ENCODE data around the gene LPAR5. TPM values are rescaled to one million over a fixed set of nuclear protein-coding genes. Genes with fewer than 3 reads are reported as not detected.

LPAR5 gene
- total and polyA plus RNA-seq, 2 donors (not counting 1 experiment from before 2014, with no cell fraction given) = 0.02 TPM; not detected in 1

GRCh38 chr12:6569786-6570185 lies 66.0 kb downstream of the LPAR5 start:
- no peaks in the 10 kb centered on the region for H3K4me1 ChIP-seq (ENCODE audit: control insufficient read depth, extremely low read depth, insufficient read depth, low read length)
- H3K27me3 ChIP-seq (ENCODE audit: control insufficient read depth, insufficient read depth, low read length) = no peaks in the 10 kb centered on the region
- DNase-seq (ENCODE audit: low read depth in 2 of 2) = no peak
- H3K4me3 ChIP-seq (replicated peaks in 1 of 4; ENCODE audit: control extremely low read depth in 1 of 4, insufficient read depth in 1 of 4, low read depth in 3 of 4, low read length in 4 of 4) = no peak overlapping the region
- H3K9ac ChIP-seq (ENCODE audit: insufficient read depth, low read length) = no peak overlapping the region
- no peak overlapping the region for H3K4me2 ChIP-seq (ENCODE audit: extremely low read depth, insufficient read depth, low read length)
- no peak for TF ChIP-seq EZH2 (IDR thresholded peaks at IDR 0.05; ENCODE audit: low read length, missing control alignments)
- TF ChIP-seq CTCF (conservative IDR thresholded peaks at IDR 0.05 in 1 of 2, IDR thresholded peaks at IDR 0.05 in 1 of 2; ENCODE audit: low read depth in 1 of 2, low read length in 2 of 2) = no peak
- H3K36me3 ChIP-seq (ENCODE audit: control insufficient read depth, insufficient read depth, low read length) = peaks cover 7% of the 10 kb centered on the region
- H4K20me1 ChIP-seq (ENCODE audit: control insufficient read depth, extremely low read depth, insufficient read depth, low read length) = no peaks in the 10 kb centered on the region
- H3K79me2 ChIP-seq (ENCODE audit: control insufficient read depth, insufficient read depth, low read length) = peaks cover 19% of the 10 kb centered on the region
- H3K9me3 ChIP-seq (ENCODE audit: control insufficient read depth, insufficient read depth, low read depth, low read length) = no peaks in the 10 kb centered on the region
- H3K27ac ChIP-seq (ENCODE audit: insufficient read depth, low read length) = no peak overlapping the region
- no peak overlapping the region for H2AFZ ChIP-seq (ENCODE audit: low read length)

- Histone ChIP-seq H4K20me1 (ENCODE audit: control insufficient read depth, extremely low read depth, insufficient read depth, low read length) (no peaks in the 10 kb centered on the region), H3K36me3 (ENCODE audit: control insufficient read depth, insufficient read depth, low read length) (peaks cover 7% of the 10 kb centered on the region), H3K4me1 (ENCODE audit: control insufficient read depth, extremely low read depth, insufficient read depth, low read length) (no peaks in the 10 kb centered on the region), H3K4me3 (replicated peaks in 1 of 4; ENCODE audit: control extremely low read depth in 1 of 4, insufficient read depth in 1 of 4, low read depth in 3 of 4, low read length in 4 of 4) (no peak overlapping the region), H2AFZ (ENCODE audit: low read length) (no peak overlapping the region), H3K27me3 (ENCODE audit: control insufficient read depth, insufficient read depth, low read length) (no peaks in the 10 kb centered on the region), H3K4me2 (ENCODE audit: extremely low read depth, insufficient read depth, low read length) (no peak overlapping the region), H3K79me2 (ENCODE audit: control insufficient read depth, insufficient read depth, low read length) (peaks cover 19% of the 10 kb centered on the region), H3K9ac (ENCODE audit: insufficient read depth, low read length) (no peak overlapping the region), H3K9me3 (ENCODE audit: control insufficient read depth, insufficient read depth, low read depth, low read length) (no peaks in the 10 kb centered on the region), H3K27ac (ENCODE audit: insufficient read depth, low read length) (no peak overlapping the region)
- TF ChIP-seq CTCF (conservative IDR thresholded peaks at IDR 0.05 in 1 of 2, IDR thresholded peaks at IDR 0.05 in 1 of 2; ENCODE audit: low read depth in 1 of 2, low read length in 2 of 2) (no peak), EZH2 (IDR thresholded peaks at IDR 0.05; ENCODE audit: low read length, missing control alignments) (no peak)
- no peak for DNase-seq (ENCODE audit: low read depth in 2 of 2)
Observed at GRCh38 chr12:6569312-6569711, 66.4 kb downstream of the LPAR5 start.

Other genes with a start within 250 kb of the LPAR5 start
- gene CD27, start 191.0 kb downstream of the LPAR5 start, total RNA-seq = 0.17 TPM in 1 of 2 replicates, not detected in the other
- gene CD27, start 191.0 kb downstream of the LPAR5 start, polyA plus RNA-seq = 0.06 and 0.07 TPM in 2 replicates
- gene TAPBPL, start 183.9 kb downstream of the LPAR5 start, total RNA-seq = 6.2 and 17.3 TPM in 2 replicates
- 13.7 and 14.0 TPM in 2 replicates for gene TAPBPL, start 183.9 kb downstream of the LPAR5 start, polyA plus RNA-seq
- gene VAMP1, start 165.3 kb downstream of the LPAR5 start, total RNA-seq = 13.9 and 20.3 TPM in 2 replicates
- 11.0 and 14.9 TPM in 2 replicates for gene VAMP1, start 165.3 kb downstream of the LPAR5 start, polyA plus RNA-seq
- gene MRPL51, start 142.7 kb downstream of the LPAR5 start, total RNA-seq = 118 and 142 TPM in 2 replicates
- 120 and 166 TPM in 2 replicates for gene MRPL51, start 142.7 kb downstream of the LPAR5 start, polyA plus RNA-seq
- 18.7 and 42.3 TPM in 2 replicates for gene NCAPD2, start 141.9 kb downstream of the LPAR5 start, total RNA-seq
- gene NCAPD2, start 141.9 kb downstream of the LPAR5 start, polyA plus RNA-seq = 17.2 and 50.9 TPM in 2 replicates
- gene GAPDH, start 101.4 kb downstream of the LPAR5 start, total RNA-seq = 4,386 and 6,255 TPM in 2 replicates
- 8,983 and 11,838 TPM in 2 replicates for gene GAPDH, start 101.4 kb downstream of the LPAR5 start, polyA plus RNA-seq
- gene IFFO1, start 79.9 kb downstream of the LPAR5 start, total RNA-seq = 8.2 and 16.8 TPM in 2 replicates
- gene IFFO1, start 79.9 kb downstream of the LPAR5 start, polyA plus RNA-seq = 21.7 and 26.9 TPM in 2 replicates
- gene NOP2, start 67.7 kb downstream of the LPAR5 start, total RNA-seq = 11.7 and 13.9 TPM in 2 replicates
- gene NOP2, start 67.7 kb downstream of the LPAR5 start, polyA plus RNA-seq = 26.1 and 47.8 TPM in 2 replicates
- 241 and 256 TPM in 2 replicates for gene CHD4, start 28.6 kb downstream of the LPAR5 start, total RNA-seq
- 76.1 and 96.0 TPM in 2 replicates for gene CHD4, start 28.6 kb downstream of the LPAR5 start, polyA plus RNA-seq
- gene ACRBP, start 11.5 kb upstream of the LPAR5 start, total RNA-seq = under 0.01 and 0.33 TPM in 2 replicates
- gene ACRBP, start 11.5 kb upstream of the LPAR5 start, polyA plus RNA-seq = 0.50 and 0.72 TPM in 2 replicates
- gene ING4, start 27.2 kb upstream of the LPAR5 start, total RNA-seq = 30.3 and 36.0 TPM in 2 replicates
- 31.1 and 47.1 TPM in 2 replicates for gene ING4, start 27.2 kb upstream of the LPAR5 start, polyA plus RNA-seq
- 9.8 and 12.2 TPM in 2 replicates for gene ZNF384, start 53.4 kb upstream of the LPAR5 start, total RNA-seq
- gene ZNF384, start 53.4 kb upstream of the LPAR5 start, polyA plus RNA-seq = 34.8 and 49.6 TPM in 2 replicates
- under 0.01 and 0.17 TPM in 2 replicates for gene PIANP, start 64.9 kb upstream of the LPAR5 start, total RNA-seq
- gene PIANP, start 64.9 kb upstream of the LPAR5 start, polyA plus RNA-seq = 0.49 and 0.87 TPM in 2 replicates
- gene COPS7A, start 88.1 kb upstream of the LPAR5 start, total RNA-seq = 67.0 and 79.1 TPM in 2 replicates
- 114 and 138 TPM in 2 replicates for gene COPS7A, start 88.1 kb upstream of the LPAR5 start, polyA plus RNA-seq
- 88.6 and 106 TPM in 2 replicates for gene MLF2, start 117.2 kb upstream of the LPAR5 start, total RNA-seq
- 287 and 289 TPM in 2 replicates for gene MLF2, start 117.2 kb upstream of the LPAR5 start, polyA plus RNA-seq
- 29.5 and 63.6 TPM in 2 replicates for gene PTMS, start 130.4 kb upstream of the LPAR5 start, total RNA-seq
- 269 and 312 TPM in 2 replicates for gene PTMS, start 130.4 kb upstream of the LPAR5 start, polyA plus RNA-seq
- gene LAG3, start 136.6 kb upstream of the LPAR5 start, total RNA-seq = 0.17 and 0.26 TPM in 2 replicates
- gene LAG3, start 136.6 kb upstream of the LPAR5 start, polyA plus RNA-seq = 0.09 and 0.17 TPM in 2 replicates
- gene CD4, start 153.6 kb upstream of the LPAR5 start, total RNA-seq = 14.4 and 27.2 TPM in 2 replicates
- 50.8 and 152 TPM in 2 replicates for gene CD4, start 153.6 kb upstream of the LPAR5 start, polyA plus RNA-seq
- 11.1 and 11.8 TPM in 2 replicates for gene GPR162, start 185.9 kb upstream of the LPAR5 start, total RNA-seq
- gene GPR162, start 185.9 kb upstream of the LPAR5 start, polyA plus RNA-seq = 3.3 and 5.6 TPM in 2 replicates
- gene P3H3, start 192.4 kb upstream of the LPAR5 start, total RNA-seq = 72.4 and 96.3 TPM in 2 replicates
- gene P3H3, start 192.4 kb upstream of the LPAR5 start, polyA plus RNA-seq = 39.8 and 44.0 TPM in 2 replicates
- gene GNB3, start 205.0 kb upstream of the LPAR5 start, total RNA-seq = 1.3 and 1.7 TPM in 2 replicates
- gene GNB3, start 205.0 kb upstream of the LPAR5 start, polyA plus RNA-seq = 2.7 and 3.7 TPM in 2 replicates
- 1.5 and 9.1 TPM in 2 replicates for gene CDCA3, start 215.3 kb upstream of the LPAR5 start, total RNA-seq
- gene CDCA3, start 215.3 kb upstream of the LPAR5 start, polyA plus RNA-seq = 9.4 and 56.9 TPM in 2 replicates
- 53.4 and 69.9 TPM in 2 replicates for gene USP5, start 216.2 kb upstream of the LPAR5 start, total RNA-seq
- gene USP5, start 216.2 kb upstream of the LPAR5 start, polyA plus RNA-seq = 42.2 and 66.3 TPM in 2 replicates
- gene TPI1, start 231.6 kb upstream of the LPAR5 start, total RNA-seq = 906 and 934 TPM in 2 replicates
- gene TPI1, start 231.6 kb upstream of the LPAR5 start, polyA plus RNA-seq = 1,617 and 1,654 TPM in 2 replicates
- 12.7 and 12.8 TPM in 2 replicates for gene SPSB2, start 237.3 kb upstream of the LPAR5 start, total RNA-seq
- gene SPSB2, start 237.3 kb upstream of the LPAR5 start, polyA plus RNA-seq = 1.8 and 2.5 TPM in 2 replicates